ENCODE data around the gene SEMA3D. TPM values are rescaled to one million over a fixed set of nuclear protein-coding genes. Genes with fewer than 3 reads are reported as not detected.

Gene SEMA3D
- total and polyA plus RNA-seq, 2 of the 4 experiments (the other 2 are of a cell fraction), result 2.9 to 13.6 TPM

GRCh38 chr7:85106719-85107118, 80.1 kb downstream of the SEMA3D start:
- no peaks in the 10 kb centered on the region for H3K4me1 ChIP-seq (ENCODE audit: control insufficient read depth, insufficient read depth, low read length)
- no peak overlapping the region for H2BK15ac ChIP-seq (ENCODE audit: low read depth, low read length)
- H2BK5ac ChIP-seq (ENCODE audit: low read depth, low read length, poor library complexity, severe bottlenecking), result no peak overlapping the region
- H2AK9ac ChIP-seq (replicated peaks; ENCODE audit: low read depth, low read length, poor library complexity), result no peak overlapping the region
- no peak overlapping the region for H3K56ac ChIP-seq (ENCODE audit: extremely low read depth, insufficient read depth, low read length)
- ChIA-PET CTCF (no interaction called here), POLR2A (ENCODE audit: unreplicated experiment) (no interaction called here)
- H3K4ac ChIP-seq (ENCODE audit: low read depth, low read length), result no peak overlapping the region
- H4K20me1 ChIP-seq (ENCODE audit: insufficient read depth, low read length), result no peaks in the 10 kb centered on the region
- no peak overlapping the region for H4K91ac ChIP-seq (ENCODE audit: insufficient read depth, low read depth, low read length)
- no peak overlapping the region for H2BK120ac ChIP-seq (ENCODE audit: low read depth, low read length)
- H3K14ac ChIP-seq (replicated peaks; ENCODE audit: low read depth, low read length), result no peak overlapping the region
- no peak for DNase-seq
- no peak overlapping the region for H4K5ac ChIP-seq (ENCODE audit: low read depth, low read length)
- no peaks in the 10 kb centered on the region for H3K9me3 ChIP-seq (ENCODE audit: control insufficient read depth, insufficient read depth, low read length)
- H3K23ac ChIP-seq (ENCODE audit: low read depth, low read length), result no peak overlapping the region
- H3K27me3 ChIP-seq (ENCODE audit: control insufficient read depth, insufficient read depth, low read length), result no peaks in the 10 kb centered on the region
- no peak overlapping the region for H3K9ac ChIP-seq (ENCODE audit: low read depth, low read length)
- ATAC-seq (ENCODE audit: low read depth), result no peak
- H3K27ac ChIP-seq (ENCODE audit: insufficient read depth, low read length), result no peak overlapping the region
- H3K36me3 ChIP-seq (ENCODE audit: control insufficient read depth, insufficient read depth, low read length), result no peaks in the 10 kb centered on the region
- TF ChIP-seq MXI1 (IDR thresholded peaks at IDR 0.05; ENCODE audit: borderline replicate concordance, low read depth, low read length) (no peak), USF2 (IDR thresholded peaks at IDR 0.05; ENCODE audit: low read depth, low read length) (no peak), MAFK (IDR thresholded peaks at IDR 0.05; ENCODE audit: low read depth, low read length) (no peak), BHLHE40 (IDR thresholded peaks at IDR 0.05; ENCODE audit: low read depth, low read length) (no peak), MAZ (IDR thresholded peaks at IDR 0.05; ENCODE audit: borderline replicate concordance, low read depth, low read length) (no peak), CEBPB (IDR thresholded peaks at IDR 0.05; ENCODE audit: low read depth, low read length) (no peak), NFE2L2 (IDR thresholded peaks at IDR 0.05; ENCODE audit: low read depth, low read length) (no peak), RCOR1 (IDR thresholded peaks at IDR 0.05; ENCODE audit: insufficient replicate concordance, low read length) (no peak), CHD1 (IDR thresholded peaks at IDR 0.05; ENCODE audit: low read depth, low read length) (no peak), SMC3 (IDR thresholded peaks at IDR 0.05; ENCODE audit: low read depth, low read length) (no peak), FOS (IDR thresholded peaks at IDR 0.05; ENCODE audit: low read depth, low read length) (no peak), POLR2A (IDR thresholded peaks at IDR 0.05; ENCODE audit: low read depth, low read length) (no peak), RFX5 (IDR thresholded peaks at IDR 0.05; ENCODE audit: low read depth, low read length) (no peak), RAD21 (IDR thresholded peaks at IDR 0.05; ENCODE audit: low read length) (no peak)
- dilution Hi-C loops (cut with HindIII; ENCODE audit: low sequenced_read_pairs, unreplicated experiment), result no loop called here
- H4K8ac ChIP-seq (ENCODE audit: low read depth in 2 of 2, low read length in 2 of 2), result no peak overlapping the region
- no CpG with 5 or more reads among the region's 5 CpGs for WGBS, 2 experiments (ENCODE audit: extremely low coverage in 2 of 2, insufficient read length in 1 of 2)
- no peak overlapping the region for H2AK5ac ChIP-seq (ENCODE audit: low read depth, low read length)
- no peak overlapping the region for H3K18ac ChIP-seq (ENCODE audit: low read depth, low read length)
- no peaks in the 10 kb centered on the region for H3K79me1 ChIP-seq (ENCODE audit: low read depth in 1 of 2, low read length in 2 of 2)
- no peak overlapping the region for H2AFZ ChIP-seq (replicated peaks; ENCODE audit: low read length, poor library complexity)
- H3K4me3 ChIP-seq (ENCODE audit: insufficient read depth, low read depth, low read length), result no peak overlapping the region
- in situ Hi-C loops (cut with MboI; ENCODE audit: low sequenced_read_pairs), result no loop called here
- no peak overlapping the region for H2BK20ac ChIP-seq (ENCODE audit: low read depth, low read length)
- no peak overlapping the region for H3K4me2 ChIP-seq (ENCODE audit: low read depth, low read length)
- H3K9me1 ChIP-seq (ENCODE audit: insufficient read depth, low read length), result no peaks in the 10 kb centered on the region
- intact Hi-C loops (cut with micrococcal nuclease), result loop anchor here (2.0 to 10.0 kb wide), 2 partner anchors 40 to 298 kb away; no protein-coding TSS in a partner anchor
- no TSS peak for BruUV-seq (replicated peaks)
